NCI-H187 treated with DMSO at 0.1 percent for 48 hours (cell line): ENCODE results near the gene ALK.

Source experiments
- DNase-seq: peaks from one replicate; lab custom pipeline; 2025; lab: John Stamatoyannopoulos, UW

ALK gene

GRCh38 chr2:29449499-29449898, 471.9 kb downstream of the ALK start:
- no peak for DNase-seq

DNA sequence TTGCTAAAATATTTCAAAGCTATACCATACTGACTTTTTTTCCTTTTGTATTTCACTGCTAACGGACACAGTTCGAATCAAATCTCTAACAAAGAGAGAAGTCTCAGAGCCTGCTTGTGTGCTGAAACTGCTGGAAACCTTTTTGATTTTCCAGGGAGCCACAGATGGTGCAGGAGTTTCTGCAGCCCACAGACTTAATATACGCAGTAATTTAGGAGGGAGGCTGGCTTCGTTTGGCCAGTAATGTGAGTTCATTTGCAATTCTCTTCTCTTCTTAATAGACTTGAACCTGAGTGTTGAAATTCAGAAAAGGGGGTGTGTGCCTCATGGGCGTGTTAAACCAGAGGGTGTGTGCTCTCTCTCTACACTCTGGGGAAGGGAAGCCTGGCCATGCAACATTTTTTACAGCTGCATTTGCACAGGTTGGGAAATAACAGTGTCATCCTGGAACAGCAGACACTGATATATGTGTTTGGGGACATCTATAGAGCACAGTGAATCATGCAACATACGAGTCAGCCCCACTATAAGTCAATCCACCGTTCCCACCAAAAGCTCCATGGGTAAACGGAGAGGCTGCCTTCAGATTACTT, 473.2 kb downstream of the ALK start:
- no peak for DNase-seq

DNA sequence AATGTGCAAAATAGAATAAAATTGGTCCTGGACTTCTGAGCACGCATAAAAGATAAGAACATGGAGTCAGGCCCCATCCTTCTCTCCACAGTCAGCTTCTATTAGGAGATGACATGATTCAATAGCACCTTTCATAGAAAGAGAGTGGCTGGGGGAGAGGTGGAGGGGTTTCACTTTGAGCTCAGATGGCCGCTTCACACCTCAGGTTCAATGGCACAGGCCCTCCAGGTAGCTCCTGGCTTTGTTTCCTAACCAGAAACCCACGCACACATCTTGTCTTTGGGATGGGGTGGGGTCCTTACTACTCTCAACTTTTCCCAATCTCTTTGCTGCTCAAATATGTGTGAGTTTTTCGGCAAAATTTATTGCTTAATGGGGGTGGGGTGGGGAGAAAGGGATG, 473.9 kb downstream of the ALK start:
- DNase-seq: no peak

DNA sequence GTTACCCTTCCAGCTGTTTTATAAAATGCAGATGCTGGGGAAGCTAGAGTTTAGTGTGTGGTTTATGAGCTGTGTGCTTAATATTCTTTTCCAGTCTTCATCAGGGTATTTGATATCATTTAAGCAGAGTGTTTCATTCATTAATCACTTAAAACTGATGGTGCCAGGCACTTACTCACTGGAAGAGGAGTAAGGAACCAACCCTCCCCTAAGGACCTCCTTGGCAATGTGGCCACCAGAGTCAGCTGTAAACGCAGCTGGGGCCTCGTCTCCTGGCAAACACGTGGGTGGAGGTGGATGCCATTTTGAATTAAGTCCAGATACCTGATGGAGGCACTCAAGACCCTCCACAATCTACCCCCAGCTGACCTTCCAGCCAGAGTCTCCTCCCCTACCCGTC, 474.5 kb downstream of the ALK start:
- no peak for DNase-seq

DNA sequence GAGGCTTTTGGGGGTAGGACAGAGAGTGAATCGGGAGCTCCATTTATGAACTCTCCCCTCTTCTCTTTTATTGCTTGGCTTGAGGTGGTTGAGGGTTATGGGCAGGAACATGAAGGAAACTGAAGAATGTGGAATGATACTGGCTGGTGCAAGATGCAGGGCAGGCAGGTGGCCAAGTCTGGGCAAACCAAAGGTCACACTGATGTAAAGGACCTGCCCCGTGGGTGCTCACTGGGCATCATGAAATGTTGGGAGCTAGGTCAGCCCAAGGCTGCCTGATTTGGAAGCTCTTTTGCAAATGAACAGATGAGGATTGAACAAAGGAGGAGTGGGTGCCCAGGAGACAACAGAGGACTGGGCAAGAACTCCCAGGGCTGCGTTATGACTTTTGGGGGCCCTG, 477.2 kb downstream of the ALK start:
- DNase-seq: no peak

DNA sequence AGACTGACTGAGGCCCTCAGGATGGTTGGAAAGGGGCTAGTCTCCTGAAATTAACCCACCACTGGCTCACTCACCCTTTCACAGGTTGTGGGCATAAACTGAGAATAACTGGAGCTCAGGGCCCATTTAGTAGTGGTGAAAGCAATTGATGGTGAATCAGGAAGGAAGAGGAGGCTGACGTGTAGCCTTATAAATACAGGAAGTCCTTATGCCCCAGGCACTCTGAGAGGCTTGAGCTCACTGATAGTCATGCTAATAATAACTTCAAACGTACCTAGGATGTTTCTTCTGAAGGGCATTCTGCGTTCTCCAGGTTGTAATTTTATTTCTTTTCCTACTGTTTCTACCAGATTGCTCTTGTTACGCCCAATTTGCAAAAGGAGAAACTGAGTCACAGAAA, 477.8 kb downstream of the ALK start:
- DNase-seq: no peak

GRCh38 chr2:29443151-29443550, 478.2 kb downstream of the ALK start:
- no peak for DNase-seq

- DNase-seq: no peak
Measured at GRCh38 chr2:29440921-29441623, 480.3 kb downstream of the ALK start.

DNA sequence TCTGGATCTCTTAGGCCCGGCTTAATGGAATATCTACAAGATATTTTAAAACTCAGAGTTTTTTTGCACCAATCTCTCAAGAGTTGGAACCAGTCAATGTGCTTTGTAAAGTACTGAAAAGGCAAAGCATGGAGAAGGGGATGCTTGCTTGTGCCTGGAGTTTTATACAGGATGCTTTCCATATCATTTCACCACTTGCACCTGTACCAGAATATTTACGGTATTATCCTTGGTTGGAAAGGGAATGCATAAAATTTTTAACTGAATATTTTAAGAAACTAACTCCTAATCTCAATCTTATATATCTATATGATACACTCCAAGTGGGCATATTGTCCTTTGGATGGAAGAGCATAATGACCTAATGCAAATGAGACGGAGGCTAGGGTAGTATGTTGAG, 487.5 kb downstream of the ALK start:
- DNase-seq: no peak

DNA sequence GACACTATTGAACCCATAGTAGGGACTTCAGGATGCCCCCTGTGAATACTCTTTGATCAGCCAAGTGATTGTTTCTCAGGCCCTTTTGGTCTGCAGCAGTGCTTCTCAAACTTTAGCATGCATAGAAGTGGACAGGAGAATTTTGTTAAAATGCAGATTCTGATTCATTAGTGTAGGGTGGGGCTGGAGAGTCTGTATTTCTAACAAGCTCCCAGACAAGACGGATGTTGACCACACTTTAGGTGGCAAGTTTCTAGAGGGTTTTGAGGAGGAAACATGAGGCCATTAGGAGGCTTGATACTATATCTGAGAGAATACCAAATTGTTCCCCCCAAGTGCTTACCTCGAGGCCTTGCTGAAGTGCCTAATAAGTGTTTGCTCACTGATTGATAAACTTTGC, 488.3 kb downstream of the ALK start:
- no peak for DNase-seq

GRCh38 chr2:29431485-29431884, 489.9 kb downstream of the ALK start:
- no peak for DNase-seq

GRCh38 chr2:29430382-29431112, 490.8 kb downstream of the ALK start:
- DNase-seq: no peak

GRCh38 chr2:29426354-29426753, 495.0 kb downstream of the ALK start:
- DNase-seq: no peak

DNA sequence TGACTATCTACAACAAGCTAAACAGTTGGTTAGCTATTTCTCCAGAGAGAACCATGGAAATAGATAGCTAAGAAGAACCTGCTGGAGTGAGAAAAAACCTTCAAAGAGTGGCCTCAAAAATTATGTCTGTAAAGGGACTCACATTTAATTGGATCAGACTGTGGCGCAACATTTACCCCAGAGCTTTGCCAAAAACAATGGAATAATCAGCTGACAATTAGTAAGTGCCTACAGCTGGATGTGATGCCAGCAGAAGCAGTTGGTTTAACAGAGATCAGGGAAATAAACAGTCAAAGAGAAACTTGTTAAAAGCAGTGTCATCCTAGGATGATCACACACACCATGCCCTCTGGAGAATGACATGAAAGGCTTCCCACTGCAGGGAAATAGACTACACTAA, 495.5 kb downstream of the ALK start:
- DNase-seq: no peak

GRCh38 chr2:29423061-29423666, 498.2 kb downstream of the ALK start:
- DNase-seq: no peak

GRCh38 chr2:29420999-29421782, 500.2 kb downstream of the ALK start:
- DNase-seq: no peak

DNA sequence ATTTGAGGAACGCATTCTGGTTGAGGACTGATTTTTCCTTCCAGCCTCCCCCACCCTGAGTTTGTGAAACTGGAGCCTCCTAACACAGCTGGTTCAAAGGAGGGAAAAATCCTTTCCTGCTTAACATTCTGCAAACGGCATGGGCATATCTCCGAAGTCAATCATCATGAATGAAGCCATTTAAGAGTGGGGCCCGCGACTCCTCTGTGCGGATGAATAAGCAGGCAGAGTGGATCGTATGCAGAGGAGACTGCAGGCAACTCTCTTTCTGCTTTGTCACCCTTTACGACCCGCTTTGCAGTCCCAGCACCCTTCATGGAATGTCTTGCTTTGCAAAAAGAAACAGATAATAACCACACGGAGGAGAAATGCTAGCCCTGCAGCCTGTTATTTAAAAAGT, 500.9 kb downstream of the ALK start:
- no peak for DNase-seq

DNA sequence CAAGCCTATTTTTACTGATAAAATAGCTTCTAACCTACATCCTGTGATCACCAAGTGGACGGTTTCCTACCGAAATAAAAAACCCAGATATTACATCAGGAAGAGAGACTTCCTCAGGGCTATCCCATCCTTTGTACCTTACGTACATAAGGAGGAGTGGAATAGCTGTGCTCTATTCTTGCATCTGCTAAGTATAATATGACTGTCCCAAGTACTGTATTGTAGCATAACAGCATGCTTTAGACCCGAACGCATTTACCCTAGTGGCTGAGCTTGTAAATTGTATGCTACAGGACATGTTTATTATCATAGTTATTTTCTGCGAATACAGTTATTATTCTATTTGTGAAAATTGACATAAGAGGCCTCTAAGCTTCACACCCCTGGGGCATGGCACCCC, 503.8 kb downstream of the ALK start:
- no peak for DNase-seq

DNA sequence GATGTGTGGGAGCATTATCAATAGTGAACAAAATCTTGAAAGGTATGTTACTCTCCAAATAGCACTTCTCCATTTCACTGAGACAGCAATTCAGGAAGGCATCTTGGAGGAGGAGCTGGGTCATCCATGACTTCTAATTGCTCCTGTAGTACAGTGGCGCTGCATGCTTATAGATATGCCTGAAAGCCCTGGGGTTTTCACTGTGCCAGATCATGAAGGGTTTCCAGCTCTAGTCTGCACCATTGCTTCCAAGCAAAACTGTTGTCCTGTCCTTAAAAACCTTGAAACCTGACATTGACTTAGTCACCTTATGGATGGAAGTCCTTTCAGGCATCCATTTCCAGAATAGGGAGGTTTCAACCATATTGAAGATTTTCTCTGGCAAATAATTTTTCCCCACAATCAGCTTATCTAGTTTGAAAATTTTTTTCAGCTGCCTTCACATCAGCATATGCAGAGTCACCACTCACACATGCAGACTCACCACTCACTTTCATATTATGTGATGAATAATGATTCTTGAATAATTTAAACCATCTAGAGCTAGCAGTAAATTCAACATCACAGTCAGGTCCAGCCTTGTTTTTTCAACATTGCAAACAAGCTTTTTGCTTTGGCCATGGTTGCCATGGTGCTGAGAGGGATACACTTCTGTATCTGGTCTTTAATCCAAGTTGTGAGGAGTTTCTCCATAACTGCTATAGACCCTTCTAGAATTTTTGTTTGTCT, 509.0 kb downstream of the ALK start:
- no peak for DNase-seq

DNA sequence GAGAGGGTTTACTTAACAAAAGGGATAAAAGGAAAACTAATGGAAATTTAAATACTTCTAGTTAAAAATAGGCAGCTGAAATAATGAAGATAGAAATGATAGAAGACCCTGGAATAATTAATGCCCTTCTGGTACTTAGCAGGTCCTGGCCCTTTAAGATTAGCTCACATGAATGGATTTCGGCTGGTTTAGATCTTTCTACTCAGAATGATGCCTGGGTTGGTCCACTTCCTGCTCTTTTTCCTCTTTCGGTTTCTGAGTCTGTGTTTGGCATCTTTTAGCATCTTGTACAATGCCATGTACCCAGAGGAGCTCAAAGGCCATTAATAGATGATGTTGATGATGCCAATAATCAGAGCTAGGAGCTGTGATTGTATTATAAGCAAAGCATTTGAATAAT, 515.7 kb downstream of the ALK start:
- DNase-seq: no peak

- DNase-seq: no peak
Measured at GRCh38 chr2:29405266-29405665, 516.1 kb downstream of the ALK start.

- DNase-seq: no peak
Measured at GRCh38 chr2:29401994-29402393, 519.4 kb downstream of the ALK start.
